Astrocyte of the spinal cord (primary cell): Measurements from ENCODE around the gene PSAPL1.

Source experiments
- DNase-seq: peaks from one replicate; pipeline ENCODE4 v3.0.0; 2011; ENCODE audit warnings: low read depth, low spot score
- H3K4me3 ChIP-seq: 2 replicates; pipeline ENCODE4 v1.5.1; 2011; ENCODE audit warnings: low read depth, mild to moderate bottlenecking, low read length, moderate library complexity
- CTCF ChIP-seq: IDR thresholded peaks from 2 replicates; pipeline ENCODE4 v1.5.1; 2012; ENCODE audit warnings: low read depth, mild to moderate bottlenecking, low read length, inconsistent platforms
- in situ Hi-C: cut with HindIII; loops from 2 replicates; pipeline ENCODE4 v1.10.0; 2017; ENCODE audit warnings: low sequenced_read_pairs

The PSAPL1 gene

DNA sequence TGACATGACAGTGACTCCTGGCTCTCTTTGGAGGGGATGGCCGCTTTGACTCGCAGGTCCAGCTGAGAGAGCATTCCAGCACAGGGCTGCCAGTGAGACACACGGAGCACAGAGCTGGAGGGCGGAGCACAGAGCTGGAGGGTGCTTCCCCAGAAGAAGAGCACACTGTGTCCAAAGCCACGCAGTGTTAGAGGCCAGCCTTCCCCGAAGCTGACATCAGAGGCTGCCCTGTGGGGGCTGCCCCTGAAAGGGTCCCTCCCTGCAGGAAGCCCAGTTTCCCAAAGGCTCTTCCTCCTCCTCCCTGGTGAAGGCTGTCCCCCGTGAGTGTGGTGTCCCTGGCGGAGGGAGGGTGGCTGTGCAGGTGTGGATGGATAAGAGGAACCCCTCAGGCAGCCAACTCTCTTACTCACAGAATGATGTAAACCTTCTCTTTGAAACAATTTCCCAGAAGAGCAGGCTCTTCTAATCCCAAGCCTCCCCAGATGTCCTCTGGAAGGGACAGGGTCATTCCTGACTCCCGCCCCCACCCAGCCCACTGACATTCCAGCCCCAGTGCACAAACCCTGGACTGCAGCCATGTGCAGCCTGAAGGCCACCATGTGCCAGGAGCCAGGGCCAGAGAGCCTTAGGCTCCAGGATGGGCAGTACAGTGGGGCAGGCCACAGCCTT, 53.4 kb downstream of the PSAPL1 start:
- no peak for DNase-seq
- TF ChIP-seq CTCF = no peak
- in situ Hi-C loops = no loop called here
- no peak overlapping the region for H3K4me3 ChIP-seq
